Lower lobe of right lung (tissue), 2 donors: ENCODE data around the gene CRYGN. TPM values are rescaled to one million over a fixed set of nuclear protein-coding genes. Genes with fewer than 3 reads are reported as not detected.

Source experiments
- ATAC-seq, 2 donors: fragments of 200-7000 bp; cut with Tn5 transposase; one replicate each; pipeline ENCODE4 v1.9.1; 2020 to 2022; ENCODE audit warnings: mild to moderate bottlenecking in 2 of 2, moderate library complexity in 2 of 2
- DNase-seq: peaks from one replicate; pipeline ENCODE4 v3.0.0-alpha.2; 2020
- H3K27ac ChIP-seq: fragments of 200-600 bp; one replicate; pipeline ENCODE4 v1.8.0; 2022
- H3K27me3 ChIP-seq: fragments of 200-600 bp; one replicate; pipeline ENCODE4 v1.8.0; 2022; ENCODE audit warnings: low read depth
- H3K36me3 ChIP-seq: fragments of 200-600 bp; one replicate; pipeline ENCODE4 v1.8.0; 2022; ENCODE audit warnings: mild to moderate bottlenecking
- H3K4me1 ChIP-seq: fragments of 200-600 bp; one replicate; pipeline ENCODE4 v1.8.0; 2022
- H3K4me3 ChIP-seq: fragments of 200-600 bp; one replicate; pipeline ENCODE4 v1.8.0; 2022; ENCODE audit warnings: mild to moderate bottlenecking
- H3K9me3 ChIP-seq: fragments of 200-600 bp; one replicate; pipeline ENCODE4 v1.8.0; 2022
- intact Hi-C: fragments of 100-400 bp; cut with DNase I; formaldehyde crosslinking; loops from one replicate; pipeline ENCODE4 v1.11.0; 2022
- total RNA-seq: library from RNA; stranded (reverse); fragmentation: NEBNext Ultra II Directional; extraction: Animal tissue kit (Norgen Biotek cat#: 25700); gene quantifications from one replicate; pipeline ENCODE4 v1.2.1, GENCODE V29; 2021
- TF ChIP-seq, protein P1 (sequence below): fragments of 200-600 bp; IDR thresholded peaks from one replicate; pipeline ENCODE4 v1.8.0; 2022; ENCODE audit warnings: antibody characterized with exemption, mild to moderate bottlenecking
- donor health status: DM: no; HTN: yes; CAD: no; lungs with severe emphysema.

Gene CRYGN
- total RNA-seq, 1 donor from 2014 or later, result not detected

DNA sequence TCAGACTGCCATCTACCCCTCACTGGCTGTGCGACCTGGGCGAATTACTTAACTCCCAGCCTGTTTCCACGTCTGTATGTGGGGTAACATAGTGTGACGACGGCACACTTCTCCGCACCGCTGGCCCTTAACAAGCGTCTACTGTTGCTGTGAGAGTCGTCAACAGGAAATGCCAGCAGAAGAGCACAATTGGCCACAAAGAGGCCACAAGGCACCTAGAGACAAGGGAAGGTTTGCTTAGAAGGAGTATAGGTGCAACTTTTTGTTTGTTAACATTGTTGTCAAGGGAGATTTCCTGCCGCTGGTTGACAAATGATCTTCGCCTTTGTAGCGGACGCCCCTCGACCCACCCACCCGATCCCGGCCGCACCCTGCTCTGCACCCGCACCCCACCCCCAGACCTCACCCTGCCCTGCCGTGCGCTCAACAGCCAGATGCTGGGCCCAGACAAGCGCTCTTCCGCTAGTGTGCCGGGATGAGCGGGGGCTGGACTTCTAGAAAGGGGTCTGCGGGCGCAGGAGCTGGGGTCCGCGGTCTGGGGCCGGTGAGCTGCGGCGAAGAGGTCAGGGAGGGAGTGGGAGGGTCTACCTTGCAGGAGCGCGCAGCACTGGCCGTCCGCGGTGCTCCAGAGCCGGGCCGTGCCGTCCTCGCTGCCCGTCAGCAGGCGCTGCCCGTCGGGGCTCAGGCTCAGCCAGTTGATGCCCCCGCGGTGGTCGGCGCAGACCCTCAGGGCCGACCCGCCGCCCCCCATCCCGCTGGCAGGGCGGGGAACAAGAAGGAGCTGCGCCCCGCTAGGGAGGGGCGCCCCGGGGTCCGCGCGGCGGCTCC, 30.9 kb downstream of the CRYGN start:
- peaks cover 39% of the 10 kb centered on the region for H3K27me3 ChIP-seq
- peak; percentile 50 for DNase-seq
- TF ChIP-seq, protein P1, sequence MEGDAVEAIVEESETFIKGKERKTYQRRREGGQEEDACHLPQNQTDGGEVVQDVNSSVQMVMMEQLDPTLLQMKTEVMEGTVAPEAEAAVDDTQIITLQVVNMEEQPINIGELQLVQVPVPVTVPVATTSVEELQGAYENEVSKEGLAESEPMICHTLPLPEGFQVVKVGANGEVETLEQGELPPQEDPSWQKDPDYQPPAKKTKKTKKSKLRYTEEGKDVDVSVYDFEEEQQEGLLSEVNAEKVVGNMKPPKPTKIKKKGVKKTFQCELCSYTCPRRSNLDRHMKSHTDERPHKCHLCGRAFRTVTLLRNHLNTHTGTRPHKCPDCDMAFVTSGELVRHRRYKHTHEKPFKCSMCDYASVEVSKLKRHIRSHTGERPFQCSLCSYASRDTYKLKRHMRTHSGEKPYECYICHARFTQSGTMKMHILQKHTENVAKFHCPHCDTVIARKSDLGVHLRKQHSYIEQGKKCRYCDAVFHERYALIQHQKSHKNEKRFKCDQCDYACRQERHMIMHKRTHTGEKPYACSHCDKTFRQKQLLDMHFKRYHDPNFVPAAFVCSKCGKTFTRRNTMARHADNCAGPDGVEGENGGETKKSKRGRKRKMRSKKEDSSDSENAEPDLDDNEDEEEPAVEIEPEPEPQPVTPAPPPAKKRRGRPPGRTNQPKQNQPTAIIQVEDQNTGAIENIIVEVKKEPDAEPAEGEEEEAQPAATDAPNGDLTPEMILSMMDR, result no peak
- intact Hi-C loops, result no loop called here
- peaks cover 37% of the 10 kb centered on the region for H3K4me1 ChIP-seq
- no peaks in the 10 kb centered on the region for H3K9me3 ChIP-seq
- H3K36me3 ChIP-seq, result no peaks in the 10 kb centered on the region
- peak overlapping the region; percentile 67 for H3K27ac ChIP-seq
- peak overlapping the region; percentile 50 for H3K4me3 ChIP-seq
- peak; percentile 42 to 64 for ATAC-seq

DNA sequence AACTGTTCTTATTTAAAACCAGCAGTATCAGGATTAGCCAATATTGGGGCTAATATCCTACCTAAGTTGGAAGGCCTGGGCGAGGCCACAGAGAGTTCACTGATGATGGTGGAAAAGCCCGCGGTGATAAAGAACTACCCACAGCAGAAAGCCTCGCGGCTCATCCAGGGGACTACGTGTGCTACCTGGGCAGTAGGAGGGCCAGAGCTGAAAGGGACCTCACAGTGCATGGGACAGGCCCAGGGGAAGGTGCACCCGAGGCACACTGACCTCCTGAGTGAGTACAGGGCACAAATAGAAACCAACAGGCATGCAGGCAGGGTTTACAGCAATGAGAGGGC, 31.5 kb downstream of the CRYGN start:
- no peak for DNase-seq
- intact Hi-C loops, result no loop called here
- peak overlapping the region; percentile 50 for H3K4me3 ChIP-seq
- H3K27me3 ChIP-seq, result peaks cover 39% of the 10 kb centered on the region
- TF ChIP-seq, protein P1, result no peak
- peaks cover 42% of the 10 kb centered on the region for H3K4me1 ChIP-seq
- no peaks in the 10 kb centered on the region for H3K9me3 ChIP-seq
- H3K36me3 ChIP-seq, result no peaks in the 10 kb centered on the region
- no peak for ATAC-seq
- no peak overlapping the region for H3K27ac ChIP-seq

DNA sequence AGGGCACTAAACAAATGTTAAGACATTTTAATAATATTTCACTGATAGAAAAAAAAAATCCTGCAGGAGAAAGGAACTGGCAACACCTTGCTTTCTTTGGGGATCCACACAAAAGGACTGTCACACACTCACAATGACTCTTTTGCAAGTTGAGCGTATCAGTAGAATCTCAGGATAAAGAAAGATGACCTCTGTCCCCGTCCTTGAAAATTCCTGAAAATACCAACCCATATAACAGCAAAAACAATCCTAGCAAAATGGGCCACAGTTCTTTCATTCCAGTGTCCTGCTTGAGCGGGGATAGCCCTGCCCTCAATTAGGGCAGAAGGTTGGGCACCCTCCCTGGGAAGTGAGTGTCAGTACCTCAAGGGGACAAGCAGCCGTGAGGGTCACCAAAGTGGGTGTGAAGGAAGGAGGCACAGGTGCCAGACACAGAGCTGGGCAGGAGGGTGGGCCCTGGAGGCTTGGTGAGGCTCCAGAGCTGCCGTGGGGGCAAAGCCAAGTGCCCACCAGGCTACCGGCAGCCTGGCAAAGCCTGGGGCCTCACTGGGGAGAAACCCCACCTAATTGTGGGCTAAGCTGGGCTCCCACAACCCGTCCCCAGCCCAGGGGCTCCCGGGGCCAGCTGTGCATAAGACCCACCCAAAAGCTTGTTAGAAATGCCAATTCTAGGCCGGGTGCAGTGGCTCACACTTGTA, 32.9 kb downstream of the CRYGN start:
- peaks cover 39% of the 10 kb centered on the region for H3K27me3 ChIP-seq
- ATAC-seq, result no peak
- H3K4me1 ChIP-seq, result peaks cover 45% of the 10 kb centered on the region
- no peaks in the 10 kb centered on the region for H3K9me3 ChIP-seq
- no peaks in the 10 kb centered on the region for H3K36me3 ChIP-seq
- no peak overlapping the region for H3K27ac ChIP-seq
- no peak overlapping the region for H3K4me3 ChIP-seq
- DNase-seq, result no peak
- TF ChIP-seq, protein P1, result no peak
- intact Hi-C loops, result no loop called here

DNA sequence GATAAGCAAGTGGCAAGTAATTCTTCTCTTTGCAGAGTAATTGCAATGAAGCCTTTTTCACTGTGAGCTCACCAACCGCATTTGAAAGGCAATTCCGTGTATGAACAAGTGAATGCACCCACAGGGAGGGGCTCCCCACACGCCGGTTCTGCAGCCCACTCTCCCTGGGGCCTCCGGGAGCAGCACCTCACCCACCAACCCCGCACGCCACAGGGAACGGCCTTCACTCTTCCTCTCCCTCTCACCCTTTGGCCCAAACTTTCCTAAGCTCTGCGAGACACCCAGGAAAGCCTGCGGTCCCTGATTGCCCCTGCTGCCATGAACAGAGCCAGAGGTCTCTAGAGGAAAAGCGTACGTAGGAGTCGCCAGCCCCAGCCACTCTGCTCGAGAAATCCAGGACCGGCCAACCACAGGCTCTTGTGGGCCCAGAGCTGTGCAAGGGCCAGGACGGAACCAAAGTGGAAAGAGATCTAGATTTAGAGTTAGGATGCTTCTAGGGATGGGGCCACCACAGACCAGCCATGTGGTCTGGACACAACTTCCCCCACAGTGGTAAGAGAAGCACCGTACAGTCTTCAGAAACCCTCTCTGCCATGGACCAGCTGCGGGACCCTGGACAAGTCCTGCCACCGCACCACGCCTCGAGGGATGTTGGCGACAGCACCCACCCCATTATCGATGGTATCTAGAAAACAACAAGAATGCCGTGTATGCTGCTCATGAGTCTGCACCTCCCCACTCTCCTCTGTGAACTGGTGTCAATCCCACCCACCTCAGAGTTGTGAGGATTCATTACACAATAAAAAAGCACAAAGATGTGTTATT, 33.7 kb downstream of the CRYGN start:
- TF ChIP-seq, protein P1, result no peak
- Histone ChIP-seq H3K27ac (no peak overlapping the region), H3K9me3 (no peaks in the 10 kb centered on the region), H3K4me3 (no peak overlapping the region), H3K36me3 (no peaks in the 10 kb centered on the region), H3K4me1 (peaks cover 45% of the 10 kb centered on the region), H3K27me3 (peaks cover 36% of the 10 kb centered on the region)
- ATAC-seq (no peak), DNase-seq (no peak)
- intact Hi-C loops, result no loop called here

DNA sequence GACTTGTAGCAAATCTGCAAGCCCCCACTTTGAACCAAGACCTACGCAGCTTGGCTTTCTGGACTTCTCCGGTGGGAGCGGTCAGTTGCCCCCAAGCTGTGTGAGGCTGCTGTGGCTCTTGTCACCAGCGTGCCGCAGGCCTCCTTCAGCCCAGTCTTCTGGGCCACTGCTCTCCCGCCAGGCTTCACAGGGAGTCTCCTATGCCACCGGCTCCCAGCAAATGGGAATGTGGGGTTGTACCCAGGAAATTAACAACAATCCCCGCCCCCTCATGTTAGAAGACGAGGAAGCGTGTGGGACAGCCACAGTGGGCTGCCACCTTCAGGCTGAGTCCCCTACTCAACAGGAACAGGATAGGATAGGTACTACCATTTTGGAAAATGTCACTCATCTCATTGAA, 34.4 kb downstream of the CRYGN start:
- no peak for DNase-seq
- ATAC-seq, result no peak
- TF ChIP-seq, protein P1, result no peak
- H3K4me3 ChIP-seq, result no peak overlapping the region
- no peaks in the 10 kb centered on the region for H3K36me3 ChIP-seq
- intact Hi-C loops, result no loop called here
- H3K27ac ChIP-seq, result no peak overlapping the region
- no peaks in the 10 kb centered on the region for H3K9me3 ChIP-seq
- H3K27me3 ChIP-seq, result peaks cover 33% of the 10 kb centered on the region
- peaks cover 42% of the 10 kb centered on the region for H3K4me1 ChIP-seq
